ENCODE results near the gene GNB1L.

Gene GNB1L

DNA sequence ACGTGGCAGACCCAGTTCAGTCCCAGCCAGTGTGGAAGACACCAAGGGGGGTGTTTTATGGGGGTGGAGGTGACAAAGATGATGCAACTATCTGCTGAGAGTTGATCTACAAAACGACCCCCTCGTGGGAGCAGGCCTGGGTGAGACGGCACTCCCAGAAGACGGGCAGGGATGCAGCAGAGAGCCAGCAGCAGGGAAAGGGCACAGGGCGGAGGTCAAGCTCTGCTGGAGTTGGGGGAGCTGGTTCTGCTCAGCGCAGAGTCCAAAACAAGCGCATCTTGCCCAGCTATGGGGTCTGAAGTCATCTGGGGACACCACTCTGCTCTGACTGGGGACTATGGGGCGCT, 3.9 kb downstream of the GNB1L start:
- Histone ChIP-seq H3K27me3 (replicated peaks; ENCODE audit: control insufficient read depth, insufficient read depth, low read length, poor library complexity, severe bottlenecking) (no peaks in the 10 kb centered on the region), H3K9me3 (ENCODE audit: control insufficient read depth, low read length) (no peaks in the 10 kb centered on the region), H3K4me1 (ENCODE audit: control insufficient read depth, insufficient read depth, low read length, poor library complexity, severe bottlenecking) (peaks cover 18% of the 10 kb centered on the region), H3K4me3 (ENCODE audit: insufficient read depth, low read depth, low read length, poor library complexity, severe bottlenecking) (no peak overlapping the region), H3K36me3 (ENCODE audit: control insufficient read depth, insufficient read depth, low read length) (peaks cover 11% of the 10 kb centered on the region), H3K27ac (ENCODE audit: insufficient read depth, low read length, poor library complexity, severe bottlenecking) (no peak overlapping the region)
- DNase-seq: no peak

DNA sequence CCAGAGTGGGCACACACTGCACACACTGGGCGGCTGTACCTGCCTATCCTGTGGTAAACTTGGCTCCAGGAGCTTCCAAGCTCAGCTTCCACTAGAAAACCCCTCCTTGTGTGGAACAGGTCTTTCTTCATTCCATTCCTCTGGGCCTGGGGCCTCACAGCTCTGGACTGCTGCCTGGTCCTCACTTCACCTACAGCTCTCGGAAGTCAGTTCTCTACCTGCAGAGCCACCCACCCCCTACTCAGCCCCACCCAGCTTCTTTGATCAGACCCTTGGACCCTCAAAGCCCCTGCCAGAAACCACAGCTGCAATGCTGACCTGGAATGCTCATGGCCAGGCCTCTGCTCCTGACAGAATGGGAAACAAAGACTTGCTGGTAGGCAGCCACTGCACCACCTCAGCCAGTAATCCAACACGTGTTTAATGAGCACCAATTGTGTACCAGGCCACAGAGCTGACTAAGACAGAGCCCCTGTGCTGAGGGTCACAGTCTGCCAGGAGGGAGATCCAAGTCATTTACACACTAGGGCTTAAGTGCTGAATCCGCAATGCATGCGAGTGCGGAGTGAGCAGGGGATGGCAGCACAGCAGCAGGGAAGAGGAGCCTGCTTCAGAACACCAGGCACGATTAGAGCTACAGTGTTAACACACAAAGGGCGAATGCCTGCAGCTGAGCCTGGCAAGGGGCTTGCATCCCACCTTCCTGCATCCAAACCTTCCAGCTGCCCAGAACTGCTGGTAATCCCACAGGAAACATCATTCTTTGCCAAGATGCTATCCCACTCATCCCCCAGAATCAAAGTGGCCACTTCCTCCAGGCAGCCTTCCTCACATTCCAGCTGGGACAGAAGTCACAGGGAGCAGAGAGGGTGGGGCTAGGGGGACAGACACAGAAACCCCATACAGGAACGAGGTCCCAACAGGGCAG, 4.6 kb downstream of the GNB1L start:
- peaks cover 16% of the 10 kb centered on the region for H3K4me1 ChIP-seq (ENCODE audit: control insufficient read depth, insufficient read depth, low read length, poor library complexity, severe bottlenecking)
- H3K36me3 ChIP-seq (ENCODE audit: control insufficient read depth, insufficient read depth, low read length): peaks cover 11% of the 10 kb centered on the region
- H3K27me3 ChIP-seq (replicated peaks; ENCODE audit: control insufficient read depth, insufficient read depth, low read length, poor library complexity, severe bottlenecking): no peaks in the 10 kb centered on the region
- H3K9me3 ChIP-seq (ENCODE audit: control insufficient read depth, low read length): no peaks in the 10 kb centered on the region
- no peak overlapping the region for H3K4me3 ChIP-seq (ENCODE audit: insufficient read depth, low read depth, low read length, poor library complexity, severe bottlenecking)
- no peak for DNase-seq
- H3K27ac ChIP-seq (ENCODE audit: insufficient read depth, low read length, poor library complexity, severe bottlenecking): no peak overlapping the region

DNA sequence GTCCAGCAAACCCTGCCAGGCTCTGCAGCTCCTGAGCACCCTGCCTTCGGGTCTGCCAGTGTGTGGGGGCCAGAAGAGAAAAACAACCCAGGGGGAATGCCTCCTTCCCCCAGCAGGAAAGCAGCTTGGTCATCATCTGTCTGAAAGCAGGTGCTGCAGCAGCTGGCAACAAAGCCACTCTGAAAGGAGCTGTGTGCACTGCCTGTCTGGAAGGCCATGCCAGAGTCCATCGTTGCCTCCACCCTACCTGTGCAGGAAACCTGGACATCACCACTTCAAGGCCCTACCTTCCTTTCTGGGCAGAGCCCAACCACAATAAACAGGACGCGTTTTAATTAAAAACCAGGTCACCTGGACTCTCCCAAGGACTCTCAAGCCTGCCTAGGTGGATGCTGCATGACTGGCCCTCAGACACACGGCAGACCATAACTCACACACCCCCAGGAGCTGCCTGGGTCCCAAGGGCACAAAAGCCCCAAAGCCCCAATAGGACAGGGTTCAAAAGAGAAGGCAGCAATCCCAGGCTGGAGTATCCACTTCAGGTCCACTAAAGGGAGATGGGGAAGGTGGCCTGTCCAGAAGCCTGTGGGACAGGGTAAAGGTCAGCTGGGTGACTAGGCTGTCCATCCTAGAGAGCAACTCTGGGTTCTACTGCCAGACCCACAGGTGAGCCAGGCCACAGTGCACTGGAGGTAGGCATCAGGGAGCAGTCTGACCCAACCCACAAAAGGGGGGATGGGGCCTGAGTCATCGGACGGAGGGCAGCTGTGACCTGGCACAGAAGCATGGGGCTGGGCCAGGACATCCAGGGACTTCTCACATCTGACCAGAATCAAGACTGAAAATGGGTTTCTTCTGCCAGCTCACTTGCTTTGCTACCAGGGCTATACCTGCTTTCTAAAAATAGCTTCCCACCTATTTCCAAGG, 6.1 kb downstream of the GNB1L start:
- H3K4me1 ChIP-seq (ENCODE audit: control insufficient read depth, insufficient read depth, low read length, poor library complexity, severe bottlenecking): peaks cover 18% of the 10 kb centered on the region
- DNase-seq: no peak
- H3K27me3 ChIP-seq (replicated peaks; ENCODE audit: control insufficient read depth, insufficient read depth, low read length, poor library complexity, severe bottlenecking): no peaks in the 10 kb centered on the region
- H3K4me3 ChIP-seq (ENCODE audit: insufficient read depth, low read depth, low read length, poor library complexity, severe bottlenecking): no peak overlapping the region
- no peaks in the 10 kb centered on the region for H3K9me3 ChIP-seq (ENCODE audit: control insufficient read depth, low read length)
- no peak overlapping the region for H3K27ac ChIP-seq (ENCODE audit: insufficient read depth, low read length, poor library complexity, severe bottlenecking)
- peaks cover 11% of the 10 kb centered on the region for H3K36me3 ChIP-seq (ENCODE audit: control insufficient read depth, insufficient read depth, low read length)

DNA sequence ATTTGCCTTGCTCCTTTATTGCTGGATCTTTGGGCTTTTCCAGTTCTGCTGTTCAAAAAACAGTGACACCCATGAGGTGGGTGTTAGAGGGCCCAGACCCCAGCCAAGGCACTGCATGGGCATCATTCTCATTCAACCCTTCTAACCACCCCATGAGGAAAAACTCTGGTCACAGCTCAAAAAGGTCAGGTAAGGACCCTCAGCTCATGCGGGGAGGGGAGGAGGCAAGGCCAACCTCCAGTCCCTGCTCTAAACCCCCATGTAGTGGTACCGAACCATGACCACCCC, 7.4 kb downstream of the GNB1L start:
- Histone ChIP-seq H3K9me3 (ENCODE audit: control insufficient read depth, low read length) (no peaks in the 10 kb centered on the region), H3K4me3 (ENCODE audit: insufficient read depth, low read depth, low read length, poor library complexity, severe bottlenecking) (no peak overlapping the region), H3K27me3 (replicated peaks; ENCODE audit: control insufficient read depth, insufficient read depth, low read length, poor library complexity, severe bottlenecking) (no peaks in the 10 kb centered on the region), H3K4me1 (ENCODE audit: control insufficient read depth, insufficient read depth, low read length, poor library complexity, severe bottlenecking) (peaks cover 7% of the 10 kb centered on the region), H3K27ac (ENCODE audit: insufficient read depth, low read length, poor library complexity, severe bottlenecking) (no peak overlapping the region), H3K36me3 (ENCODE audit: control insufficient read depth, insufficient read depth, low read length) (peaks cover 11% of the 10 kb centered on the region)
- DNase-seq: no peak

DNA sequence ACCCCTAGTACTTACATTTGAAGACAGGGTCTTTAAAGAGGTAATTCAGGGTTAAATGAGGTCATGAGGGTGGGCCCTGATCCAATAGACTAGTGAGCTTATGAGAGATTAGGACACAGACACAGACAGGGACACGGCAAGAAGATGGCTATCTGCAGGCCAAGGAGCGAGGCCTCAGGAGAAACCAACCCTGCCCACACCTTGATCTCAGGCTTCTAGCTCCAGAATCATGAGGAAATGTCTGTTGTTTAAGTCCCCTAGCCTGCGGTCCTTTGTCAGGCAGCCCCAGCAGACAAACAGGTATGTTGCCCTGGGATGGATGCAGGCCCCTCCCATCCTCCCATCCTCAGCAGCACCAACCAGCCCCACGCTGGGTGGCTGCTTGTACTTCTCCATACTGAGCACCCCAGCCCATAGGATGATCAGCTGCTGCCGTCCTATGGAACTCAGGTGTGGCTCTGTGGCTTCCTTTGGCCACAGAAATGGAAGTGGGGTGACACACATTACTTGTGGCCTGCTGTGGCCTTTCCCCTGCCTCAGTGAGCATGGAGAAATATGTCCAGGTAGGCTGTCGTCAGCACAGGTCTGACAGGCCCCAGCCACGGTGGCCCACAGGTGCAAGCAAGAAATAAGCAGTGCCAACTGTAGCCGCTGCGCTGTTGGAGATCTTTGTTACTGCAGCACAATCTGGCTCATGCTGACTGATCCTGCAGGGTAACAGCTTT, 7.9 kb downstream of the GNB1L start:
- Histone ChIP-seq H3K4me1 (ENCODE audit: control insufficient read depth, insufficient read depth, low read length, poor library complexity, severe bottlenecking) (peaks cover 7% of the 10 kb centered on the region), H3K4me3 (ENCODE audit: insufficient read depth, low read depth, low read length, poor library complexity, severe bottlenecking) (no peak overlapping the region), H3K27me3 (replicated peaks; ENCODE audit: control insufficient read depth, insufficient read depth, low read length, poor library complexity, severe bottlenecking) (no peaks in the 10 kb centered on the region), H3K36me3 (ENCODE audit: control insufficient read depth, insufficient read depth, low read length) (peaks cover 11% of the 10 kb centered on the region), H3K9me3 (ENCODE audit: control insufficient read depth, low read length) (no peaks in the 10 kb centered on the region), H3K27ac (ENCODE audit: insufficient read depth, low read length, poor library complexity, severe bottlenecking) (no peak overlapping the region)
- no peak for DNase-seq

DNA sequence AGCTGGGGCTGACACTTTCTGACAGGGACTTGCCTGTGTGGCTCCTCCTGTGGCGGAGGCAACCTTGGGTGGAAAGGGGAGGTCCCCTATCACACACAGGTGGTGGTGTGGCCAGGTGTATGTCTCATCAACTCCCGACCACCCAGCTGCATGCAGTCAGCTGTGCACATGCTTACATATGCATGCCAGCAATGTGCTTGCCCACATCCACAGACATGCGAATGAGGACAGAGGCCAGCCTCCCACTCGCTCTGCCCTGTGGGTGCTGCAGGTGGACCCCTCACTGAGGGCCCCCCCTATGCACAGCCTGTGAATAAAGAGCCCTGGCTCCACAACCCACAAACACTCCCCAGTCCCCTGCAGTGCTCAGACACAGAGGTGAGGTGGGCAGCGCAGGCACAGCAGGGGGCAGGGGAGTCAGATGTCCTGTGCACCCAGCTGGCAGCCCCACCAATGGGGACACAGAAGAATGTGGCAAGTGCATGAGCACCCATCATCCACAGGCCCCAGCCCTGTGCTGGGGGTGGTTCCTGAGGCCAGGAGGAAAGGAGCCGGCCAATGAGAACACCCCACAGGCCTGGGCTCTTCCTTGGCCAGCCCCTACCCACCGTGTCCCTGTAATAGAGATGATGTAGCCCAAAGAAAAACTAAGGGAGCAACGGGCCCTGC, 9.5 kb downstream of the GNB1L start:
- H3K36me3 ChIP-seq (ENCODE audit: control insufficient read depth, insufficient read depth, low read length): no peaks in the 10 kb centered on the region
- H3K4me1 ChIP-seq (ENCODE audit: control insufficient read depth, insufficient read depth, low read length, poor library complexity, severe bottlenecking): peaks cover 7% of the 10 kb centered on the region
- DNase-seq: no peak
- H3K4me3 ChIP-seq (ENCODE audit: insufficient read depth, low read depth, low read length, poor library complexity, severe bottlenecking): no peak overlapping the region
- no peaks in the 10 kb centered on the region for H3K27me3 ChIP-seq (replicated peaks; ENCODE audit: control insufficient read depth, insufficient read depth, low read length, poor library complexity, severe bottlenecking)
- no peak overlapping the region for H3K27ac ChIP-seq (ENCODE audit: insufficient read depth, low read length, poor library complexity, severe bottlenecking)
- no peaks in the 10 kb centered on the region for H3K9me3 ChIP-seq (ENCODE audit: control insufficient read depth, low read length)

DNA sequence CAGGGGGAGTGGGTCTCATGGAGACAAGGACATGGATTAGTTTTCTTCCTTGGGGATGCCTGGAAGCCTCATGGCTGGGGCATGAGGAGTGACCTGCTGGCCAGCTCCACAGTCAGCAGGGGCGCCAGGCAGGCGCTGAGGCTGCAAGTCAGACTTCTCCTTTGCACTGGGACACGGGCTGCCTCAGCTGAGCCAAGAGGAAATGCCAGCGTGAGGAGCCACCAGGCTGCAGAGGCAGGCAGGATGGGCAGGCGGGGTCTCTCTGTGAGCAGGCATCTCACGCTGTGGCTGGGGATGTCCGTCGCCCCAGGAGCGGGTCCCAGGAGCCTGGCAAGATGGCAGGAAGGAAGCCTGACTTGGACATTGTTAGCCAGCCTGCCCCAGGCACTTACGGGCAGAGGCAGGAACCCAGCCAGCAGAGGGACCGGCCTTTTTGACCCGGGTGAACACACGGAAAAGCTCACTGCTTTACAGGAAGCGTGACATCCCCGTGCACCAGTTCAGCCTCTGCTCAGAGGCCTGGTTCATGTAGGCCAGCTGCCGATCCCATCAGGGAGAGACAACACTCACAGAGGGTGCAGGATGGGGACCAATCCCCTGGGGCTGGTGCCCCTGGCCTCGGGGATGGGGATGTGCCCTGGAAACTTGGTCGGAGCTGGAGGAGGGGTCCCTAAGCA, 10.2 kb downstream of the GNB1L start:
- Histone ChIP-seq H3K27ac (ENCODE audit: insufficient read depth, low read length, poor library complexity, severe bottlenecking) (no peak overlapping the region), H3K4me3 (ENCODE audit: insufficient read depth, low read depth, low read length, poor library complexity, severe bottlenecking) (no peak overlapping the region)
- no peak for DNase-seq

DNA sequence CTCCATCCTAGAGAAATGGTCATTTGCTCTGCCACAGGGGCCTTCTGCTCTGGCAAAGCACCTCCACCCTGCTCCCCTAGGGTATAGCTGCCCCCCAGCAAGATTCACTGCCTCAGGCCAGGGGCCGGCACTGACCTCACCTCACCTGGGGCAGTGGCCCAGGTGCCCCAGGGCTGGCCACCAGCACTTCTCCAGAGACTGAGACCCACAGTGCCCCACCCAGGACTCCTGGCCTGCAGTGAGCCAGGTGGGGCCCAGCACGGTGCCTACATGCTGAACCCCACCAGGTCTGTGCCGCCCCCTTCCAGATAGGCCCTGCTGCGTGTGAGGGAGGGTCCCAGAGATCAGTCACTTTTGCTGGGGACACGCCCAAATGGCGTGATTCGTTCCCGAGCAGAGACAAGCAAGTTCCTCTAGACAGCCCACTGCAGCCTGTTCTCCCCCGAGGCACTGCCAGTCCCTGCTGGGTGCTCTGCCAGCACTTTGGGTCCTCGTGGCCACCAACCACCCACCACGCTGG, 10.8 kb downstream of the GNB1L start:
- DNase-seq: no peak
- H3K9me3 ChIP-seq (ENCODE audit: control insufficient read depth, low read length): no peaks in the 10 kb centered on the region
- H3K4me3 ChIP-seq (ENCODE audit: insufficient read depth, low read depth, low read length, poor library complexity, severe bottlenecking): no peak overlapping the region
- no peak overlapping the region for H3K27ac ChIP-seq (ENCODE audit: insufficient read depth, low read length, poor library complexity, severe bottlenecking)
- peaks cover 7% of the 10 kb centered on the region for H3K4me1 ChIP-seq (ENCODE audit: control insufficient read depth, insufficient read depth, low read length, poor library complexity, severe bottlenecking)
- no peaks in the 10 kb centered on the region for H3K27me3 ChIP-seq (replicated peaks; ENCODE audit: control insufficient read depth, insufficient read depth, low read length, poor library complexity, severe bottlenecking)
- H3K36me3 ChIP-seq (ENCODE audit: control insufficient read depth, insufficient read depth, low read length): no peaks in the 10 kb centered on the region

More for the DNA sequence above, 10.2 kb downstream of the GNB1L start:
- no peaks in the 10 kb centered on the region for H3K36me3 ChIP-seq (ENCODE audit: control insufficient read depth, insufficient read depth, low read length)
- no peaks in the 10 kb centered on the region for H3K27me3 ChIP-seq (replicated peaks; ENCODE audit: control insufficient read depth, insufficient read depth, low read length, poor library complexity, severe bottlenecking)
- no peaks in the 10 kb centered on the region for H3K9me3 ChIP-seq (ENCODE audit: control insufficient read depth, low read length)
- H3K4me1 ChIP-seq (ENCODE audit: control insufficient read depth, insufficient read depth, low read length, poor library complexity, severe bottlenecking): peaks cover 7% of the 10 kb centered on the region

Measured in effector memory CD4-positive, alpha-beta T cell (primary cell).